ENCODE results near the gene FCMR. TPM values are rescaled to one million over a fixed set of nuclear protein-coding genes. Genes with fewer than 3 reads are reported as not detected.

The FCMR gene
- total RNA-seq, 1 experiment from 2014 or later = 1.5 TPM

GRCh38 chr1:206954459-206955342 is 33.0 kb upstream of the FCMR start:
- ATAC-seq = no peak
- H3K9me2 ChIP-seq (replicated peaks; ENCODE audit: low read length) = no peaks in the 10 kb centered on the region
- BruUV-seq (replicated peaks) = no TSS peak
- H3K27me3 ChIP-seq (ENCODE audit: low read length) = no peaks in the 10 kb centered on the region
- intact Hi-C loops (cut with micrococcal nuclease) = no loop called here
- no peaks in the 10 kb centered on the region for H3F3A ChIP-seq (ENCODE audit: low read length, unreplicated experiment)
- no peaks in the 10 kb centered on the region for H3K9me3 ChIP-seq (ENCODE audit: low read length)
- no peak for DNase-seq
- ChIA-PET CTCF (no interaction called here), POLR2A (ENCODE audit: unreplicated experiment) (no interaction called here)
- H3K4me2 ChIP-seq (ENCODE audit: low read length) = no peak overlapping the region
- no peaks in the 10 kb centered on the region for H3K36me3 ChIP-seq (ENCODE audit: low read depth, low read length)
- no peaks in the 10 kb centered on the region for H4K20me1 ChIP-seq (ENCODE audit: low read length)
- no peak overlapping the region for H3K4me3 ChIP-seq (ENCODE audit: low read length)
- no peak overlapping the region for H2AFZ ChIP-seq (ENCODE audit: low read length)
- no peak overlapping the region for H3K9ac ChIP-seq (ENCODE audit: low read length)
- no peak overlapping the region for H3K27ac ChIP-seq (ENCODE audit: low read length)
- H3K79me2 ChIP-seq (ENCODE audit: low read length) = no peaks in the 10 kb centered on the region
- no peaks in the 10 kb centered on the region for H3K4me1 ChIP-seq (ENCODE audit: insufficient read depth, low read length)
- TF ChIP-seq EZH2 (IDR thresholded peaks at IDR 0.05; ENCODE audit: low read length, unreplicated experiment) (no peak), EZH2phosphoT487 (IDR thresholded peaks at IDR 0.05; ENCODE audit: borderline replicate concordance, low read length) (no peak), CTCF (conservative IDR thresholded peaks at IDR 0.05; ENCODE audit: low read depth, low read length) (no peak)

- no peaks in the 10 kb centered on the region for H3F3A ChIP-seq (ENCODE audit: low read length, unreplicated experiment)
- H3K4me1 ChIP-seq (ENCODE audit: insufficient read depth, low read length) = no peaks in the 10 kb centered on the region
- no peak overlapping the region for H3K27ac ChIP-seq (ENCODE audit: low read length)
- no peak for DNase-seq
- H3K36me3 ChIP-seq (ENCODE audit: low read depth, low read length) = no peaks in the 10 kb centered on the region
- H3K4me2 ChIP-seq (ENCODE audit: low read length) = no peak overlapping the region
- H3K9me3 ChIP-seq (ENCODE audit: low read length) = no peaks in the 10 kb centered on the region
- no peak for ATAC-seq
- intact Hi-C loops (cut with micrococcal nuclease) = no loop called here
- H2AFZ ChIP-seq (ENCODE audit: low read length) = no peak overlapping the region
- H3K79me2 ChIP-seq (ENCODE audit: low read length) = no peaks in the 10 kb centered on the region
- POLR2A ChIA-PET (ENCODE audit: unreplicated experiment) = no interaction called here
- no peaks in the 10 kb centered on the region for H4K20me1 ChIP-seq (ENCODE audit: low read length)
- BruUV-seq (replicated peaks) = no TSS peak
- H3K4me3 ChIP-seq (ENCODE audit: low read length) = no peak overlapping the region
- CTCF ChIA-PET = interaction anchor here (0.5 kb wide), 1 partner anchor 12 kb away, joined by 3 read pairs; no protein-coding TSS in a partner anchor
- TF ChIP-seq EZH2 (IDR thresholded peaks at IDR 0.05; ENCODE audit: low read length, unreplicated experiment) (no peak), EZH2phosphoT487 (IDR thresholded peaks at IDR 0.05; ENCODE audit: borderline replicate concordance, low read length) (no peak), CTCF (conservative IDR thresholded peaks at IDR 0.05; ENCODE audit: low read depth, low read length) (no peak)
- H3K9me2 ChIP-seq (replicated peaks; ENCODE audit: low read length) = no peaks in the 10 kb centered on the region
- H3K9ac ChIP-seq (ENCODE audit: low read length) = no peak overlapping the region
- H3K27me3 ChIP-seq (ENCODE audit: low read length) = no peaks in the 10 kb centered on the region
These were observed 31.9 kb upstream of the FCMR start for GRCh38 chr1:206953626-206954025.

DNA sequence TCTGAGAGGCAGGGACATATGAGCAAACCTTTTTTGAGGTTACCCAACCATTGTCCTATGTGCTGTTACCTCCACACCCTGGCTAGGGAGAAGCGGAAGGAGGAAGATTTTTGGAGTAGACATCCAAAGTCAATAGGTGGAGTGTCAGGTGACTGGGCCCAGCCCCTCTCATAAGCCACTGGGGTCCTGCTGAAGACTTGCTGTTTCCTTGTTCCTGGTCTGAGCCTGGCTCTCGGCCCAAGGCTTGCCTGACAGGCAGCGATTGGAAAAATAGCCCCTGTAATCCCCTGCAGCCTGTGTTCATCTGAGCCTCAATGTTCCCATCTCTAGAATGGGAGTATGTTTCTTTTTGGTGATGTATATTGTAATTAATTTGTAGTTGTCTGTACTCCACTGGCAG is 31.4 kb upstream of the FCMR start:
- Histone ChIP-seq H3K4me2 (ENCODE audit: low read length) (no peak overlapping the region), H3K27ac (ENCODE audit: low read length) (no peak overlapping the region), H3K36me3 (ENCODE audit: low read depth, low read length) (no peaks in the 10 kb centered on the region), H3K4me3 (ENCODE audit: low read length) (no peak overlapping the region), H3K79me2 (ENCODE audit: low read length) (no peaks in the 10 kb centered on the region), H3K9me3 (ENCODE audit: low read length) (no peaks in the 10 kb centered on the region), H3K4me1 (ENCODE audit: insufficient read depth, low read length) (no peaks in the 10 kb centered on the region), H2AFZ (ENCODE audit: low read length) (no peak overlapping the region), H3F3A (ENCODE audit: low read length, unreplicated experiment) (no peaks in the 10 kb centered on the region), H3K9ac (ENCODE audit: low read length) (no peak overlapping the region), H3K9me2 (replicated peaks; ENCODE audit: low read length) (no peaks in the 10 kb centered on the region), H4K20me1 (ENCODE audit: low read length) (no peaks in the 10 kb centered on the region), H3K27me3 (ENCODE audit: low read length) (no peaks in the 10 kb centered on the region)
- no TSS peak for BruUV-seq (replicated peaks)
- CTCF ChIA-PET = interaction anchor here (0.5 kb wide), 1 partner anchor 13 kb away, joined by 3 read pairs; no protein-coding TSS in a partner anchor
- ATAC-seq (no peak), DNase-seq (no peak)
- intact Hi-C loops (cut with micrococcal nuclease) = no loop called here
- no peak for TF ChIP-seq EZH2 (IDR thresholded peaks at IDR 0.05; ENCODE audit: low read length, unreplicated experiment)
- TF ChIP-seq EZH2phosphoT487 (IDR thresholded peaks at IDR 0.05; ENCODE audit: borderline replicate concordance, low read length) = no peak
- no peak for TF ChIP-seq CTCF (conservative IDR thresholded peaks at IDR 0.05; ENCODE audit: low read depth, low read length)
- POLR2A ChIA-PET (ENCODE audit: unreplicated experiment) = no interaction called here

All from PC-3 (cell line).